ENCODE results near the gene ACIN1. TPM values are rescaled to one million over a fixed set of nuclear protein-coding genes. Genes with fewer than 3 reads are reported as not detected.
A peak's percentile ranks its signal among the peaks of the same experiment; 100 is the strongest.

The ACIN1 gene
- total RNA-seq, 1 donor from 2014 or later: 163 TPM

- TF ChIP-seq CTCF (IDR thresholded peaks at IDR 0.05): no peak
- Histone ChIP-seq H3K27me3 (ENCODE audit: low read depth) (no peaks in the 10 kb centered on the region), H3K4me1 (peaks cover 11% of the 10 kb centered on the region), H3K27ac (peak overlapping the region; percentile 58), H3K36me3 (no peaks in the 10 kb centered on the region), H3K9me3 (no peaks in the 10 kb centered on the region), H3K4me3 (peak overlapping the region; percentile 27)
- intact Hi-C loops (cut with DNase I): no loop called here
- no peak for ATAC-seq
- DNase-seq: no peak
Measured at GRCh38 chr14:23047034-23047634, 47.8 kb downstream of the ACIN1 start.

GRCh38 chr14:23045419-23046357 lies 49.2 kb downstream of the ACIN1 start:
- DNase-seq: no peak
- Histone ChIP-seq H3K36me3 (no peaks in the 10 kb centered on the region), H3K9me3 (no peaks in the 10 kb centered on the region), H3K4me3 (no peak overlapping the region), H3K27ac (peak overlapping the region; percentile 28), H3K4me1 (peaks cover 11% of the 10 kb centered on the region), H3K27me3 (ENCODE audit: low read depth) (no peaks in the 10 kb centered on the region)
- ATAC-seq: peak; percentile 19 to 54
- TF ChIP-seq CTCF (IDR thresholded peaks at IDR 0.05): no peak
- intact Hi-C loops (cut with DNase I): no loop called here

- Histone ChIP-seq H3K27ac (peak overlapping the region; percentile 28), H3K27me3 (ENCODE audit: low read depth) (no peaks in the 10 kb centered on the region), H3K4me1 (peaks cover 11% of the 10 kb centered on the region), H3K4me3 (no peak overlapping the region), H3K36me3 (no peaks in the 10 kb centered on the region), H3K9me3 (no peaks in the 10 kb centered on the region)
- TF ChIP-seq CTCF (IDR thresholded peaks at IDR 0.05): no peak
- DNase-seq (no peak), ATAC-seq (no peak)
- intact Hi-C loops (cut with DNase I): no loop called here
Measured at GRCh38 chr14:23044840-23045239, 50.1 kb downstream of the ACIN1 start.

- Histone ChIP-seq H3K4me3 (no peak overlapping the region), H3K4me1 (peaks cover 11% of the 10 kb centered on the region), H3K27me3 (ENCODE audit: low read depth) (no peaks in the 10 kb centered on the region), H3K36me3 (no peaks in the 10 kb centered on the region), H3K27ac (no peak overlapping the region), H3K9me3 (no peaks in the 10 kb centered on the region)
- no peak for TF ChIP-seq CTCF (IDR thresholded peaks at IDR 0.05)
- DNase-seq (no peak), ATAC-seq (no peak)
- intact Hi-C loops (cut with DNase I): no loop called here
Measured at GRCh38 chr14:23043754-23044153, 51.2 kb downstream of the ACIN1 start.

GRCh38 chr14:23043145-23043544 lies 51.8 kb downstream of the ACIN1 start:
- H3K36me3 ChIP-seq: no peaks in the 10 kb centered on the region
- ATAC-seq (no peak), DNase-seq (no peak)
- intact Hi-C loops (cut with DNase I): no loop called here
- peaks cover 11% of the 10 kb centered on the region for H3K4me1 ChIP-seq
- no peaks in the 10 kb centered on the region for H3K27me3 ChIP-seq (ENCODE audit: low read depth)
- no peak overlapping the region for H3K27ac ChIP-seq
- H3K4me3 ChIP-seq: no peak overlapping the region
- no peak for TF ChIP-seq CTCF (IDR thresholded peaks at IDR 0.05)
- no peaks in the 10 kb centered on the region for H3K9me3 ChIP-seq
